Activated CD4-positive, alpha-beta T cell treated with anti-CD3 and anti-CD28 coated beads for 36 hours (primary cell): ENCODE measurements around the gene R3HDM1. TPM values are rescaled to one million over a fixed set of nuclear protein-coding genes. Genes with fewer than 3 reads are reported as not detected.
A peak's percentile ranks its signal among the peaks of the same experiment; 100 is the strongest.
"Not testable (repeated sequence)": the region's sequence is repeated elsewhere in the genome, so short reads cannot be mapped to it uniquely, and the experiment has no call there.

Experiments
- ATAC-seq: fragments of 200-7000 bp; cut with Tn5 transposase; one replicate; pipeline ENCODE4 v1.10.0; 2021; ENCODE audit warnings: mild to moderate bottlenecking, moderate library complexity
- CTCF ChIA-PET: fragments of 350-600 bp; sonication (Branson Sonifier 250); formaldehyde crosslinking; loops from one replicate; lab custom pipeline; 2021; ENCODE audit warnings: antibody characterized with exemption; lab: Charles Lee
- POLR2A ChIA-PET: fragments of 350-600 bp; sonication (Branson Sonifier 250); formaldehyde crosslinking; loops from one replicate; lab custom pipeline; 2021; ENCODE audit warnings: antibody characterized with exemption, inconsistent platforms; lab: Charles Lee
- DNase-seq: peaks from one replicate; pipeline ENCODE4 v3.0.0-alpha.2; 2020
- H3K27ac Mint-ChIP-seq: one replicate; pipeline ENCODE4 v1.8.0; 2021; ENCODE audit warnings: mixed read lengths
- H3K27me3 Mint-ChIP-seq: one replicate; pipeline ENCODE4 v1.8.0; 2021; ENCODE audit warnings: mixed read lengths
- H3K36me3 Mint-ChIP-seq: one replicate; pipeline ENCODE4 v1.8.0; 2021; ENCODE audit warnings: low read depth, mixed read lengths
- H3K4me1 Mint-ChIP-seq: one replicate; pipeline ENCODE4 v1.8.0; 2021; ENCODE audit warnings: mixed read lengths
- H3K4me3 Mint-ChIP-seq: one replicate; pipeline ENCODE4 v1.8.0; 2021; ENCODE audit warnings: mild to moderate bottlenecking, moderate library complexity, mixed read lengths
- H3K9me3 Mint-ChIP-seq: one replicate; pipeline ENCODE4 v1.8.0; 2021; ENCODE audit warnings: low read depth, mixed read lengths
- intact Hi-C, 2 experiments: fragments of 100-400 bp; cut with DNase I in 1 of 2; cut with micrococcal nuclease in 1 of 2; formaldehyde crosslinking; loops; one replicate each; pipeline versions ENCODE4 v1.14.2 to v1.15.1; 2022 to 2024; cut with DNase I, micrococcal nuclease
- total RNA-seq, 2 experiments: library from RNA; stranded (reverse); gene quantifications; one replicate each; pipeline ENCODE4 v1.2.3, GENCODE V29; 2021

The R3HDM1 gene
- total RNA-seq, result 10 to 100 TPM; 62.6 to 100.0 TPM

GRCh38 chr2:135531231-135532197, at the start of gene R3HDM1:
Gene R3HDM1, plus strand, starts transcription at chr2:135531484. Its CDS starts 73,362 bp downstream, at chr2:135604846.
- ATAC-seq (peak; percentile 88), DNase-seq (peak; percentile 96)
- intact Hi-C loops, result loop anchor here (1.0 to 10.0 kb wide), 12 partner anchors 133 to 1409 kb away; partner anchors contain the start of genes MCM6 (in 2 of the 2), CXCR4 (in 1 of the 2), DARS1 (in 1 of the 2) and UBXN4 (in 1 of the 2)
- ChIA-PET POLR2A (interaction anchor here (0.6 to 1.4 kb wide), 7 partner anchors 213 to 797 kb away, joined by 3 to 9 read pairs (median 4); partner anchors contain the start of genes CCNT2 and MCM6), CTCF (interaction anchor here (0.6 to 1.2 kb wide), 8 partner anchors 13 to 528 kb away, joined by 3 to 5 read pairs (median 4); partner anchors contain the start of gene RAB3GAP1)
- no peaks in the 10 kb centered on the region for H3K9me3 Mint-ChIP-seq
- H3K4me3 Mint-ChIP-seq, result no peak within 1 kb of the TSS
- H3K4me1 Mint-ChIP-seq, result peaks cover 32% of the 10 kb centered on the region
- no peaks in the 10 kb centered on the region for H3K27me3 Mint-ChIP-seq
- peak within 1 kb of the TSS; percentile 84 for H3K27ac Mint-ChIP-seq
- peaks cover 5% of the 10 kb centered on the region for H3K36me3 Mint-ChIP-seq

GRCh38 chr2:135485441-135485840, 45.8 kb upstream of the R3HDM1 start:
- ATAC-seq, result no peak
- no peak overlapping the region for H3K27ac Mint-ChIP-seq

GRCh38 chr2:135490376-135490775, 40.9 kb upstream of the R3HDM1 start:
- H3K27ac Mint-ChIP-seq, result no peak overlapping the region
- intact Hi-C loops, result no loop called here
- H3K36me3 Mint-ChIP-seq, result peaks cover 42% of the 10 kb centered on the region
- CTCF ChIA-PET, result no interaction called here
- DNase-seq (no peak), ATAC-seq (no peak)
- no peaks in the 10 kb centered on the region for H3K27me3 Mint-ChIP-seq
- POLR2A ChIA-PET, result no interaction called here
- H3K4me1 Mint-ChIP-seq, result no peaks in the 10 kb centered on the region
- no peak overlapping the region for H3K4me3 Mint-ChIP-seq
- H3K9me3 Mint-ChIP-seq, result peaks cover 1% of the 10 kb centered on the region

More at GRCh38 chr2:135485441-135485840, 45.8 kb upstream of the R3HDM1 start:
- no peak for DNase-seq
- POLR2A ChIA-PET, result no interaction called here
- intact Hi-C loops, result no loop called here
- peaks cover 47% of the 10 kb centered on the region for H3K36me3 Mint-ChIP-seq
- H3K4me1 Mint-ChIP-seq, result no peaks in the 10 kb centered on the region
- H3K9me3 Mint-ChIP-seq, result peaks cover 1% of the 10 kb centered on the region
- CTCF ChIA-PET, result no interaction called here
- no peaks in the 10 kb centered on the region for H3K27me3 Mint-ChIP-seq
- H3K4me3 Mint-ChIP-seq, result no peak overlapping the region

GRCh38 chr2:135494503-135494902, 36.8 kb upstream of the R3HDM1 start:
- ChIA-PET POLR2A (no interaction called here), CTCF (no interaction called here)
- no peak overlapping the region for H3K27ac Mint-ChIP-seq
- intact Hi-C loops, result no loop called here
- H3K36me3 Mint-ChIP-seq, result peaks cover 35% of the 10 kb centered on the region
- H3K4me3 Mint-ChIP-seq, result no peak overlapping the region
- DNase-seq (no peak), ATAC-seq (no peak)
- peaks cover 13% of the 10 kb centered on the region for H3K9me3 Mint-ChIP-seq
- H3K27me3 Mint-ChIP-seq, result no peaks in the 10 kb centered on the region
- no peaks in the 10 kb centered on the region for H3K4me1 Mint-ChIP-seq

GRCh38 chr2:135494917-135495316, 36.4 kb upstream of the R3HDM1 start:
- peaks cover 15% of the 10 kb centered on the region for H3K9me3 Mint-ChIP-seq
- H3K36me3 Mint-ChIP-seq, result peaks cover 33% of the 10 kb centered on the region
- intact Hi-C loops, result no loop called here
- H3K27ac Mint-ChIP-seq, result no peak overlapping the region
- no peaks in the 10 kb centered on the region for H3K27me3 Mint-ChIP-seq
- ATAC-seq (no peak), DNase-seq (no peak)
- ChIA-PET POLR2A (no interaction called here), CTCF (no interaction called here)
- H3K4me1 Mint-ChIP-seq, result no peaks in the 10 kb centered on the region
- H3K4me3 Mint-ChIP-seq, result no peak overlapping the region

- H3K27me3 Mint-ChIP-seq, CTCF ChIA-PET, H3K4me3 Mint-ChIP-seq, ATAC-seq, POLR2A ChIA-PET, H3K27ac Mint-ChIP-seq, DNase-seq, intact Hi-C loops, H3K4me1 Mint-ChIP-seq: not testable (repeated sequence)
- Mint-ChIP-seq H3K36me3 (peaks cover 50% of the 10 kb centered on the region), H3K9me3 (peaks cover 18% of the 10 kb centered on the region)
Measured at GRCh38 chr2:135498588-135498987, 32.7 kb upstream of the R3HDM1 start.

- ChIA-PET CTCF (interaction anchor here (0.9 kb wide), 1 partner anchor 38 kb away, joined by 3 read pairs; no protein-coding TSS in a partner anchor), POLR2A (no interaction called here)
- Mint-ChIP-seq H3K4me1 (no peaks in the 10 kb centered on the region), H3K36me3 (peaks cover 34% of the 10 kb centered on the region), H3K4me3 (no peak overlapping the region), H3K9me3 (peaks cover 4% of the 10 kb centered on the region), H3K27ac (no peak overlapping the region), H3K27me3 (no peaks in the 10 kb centered on the region)
- intact Hi-C loops, result no loop called here
- DNase-seq (no peak), ATAC-seq (no peak)
Measured at GRCh38 chr2:135504811-135505210, 26.5 kb upstream of the R3HDM1 start.

- intact Hi-C loops, result no loop called here
- H3K36me3 Mint-ChIP-seq, result peaks cover 11% of the 10 kb centered on the region
- no peak for DNase-seq
- peaks cover 7% of the 10 kb centered on the region for H3K9me3 Mint-ChIP-seq
- CTCF ChIA-PET, result interaction anchor here (0.6 kb wide), 1 partner anchor 116 kb away, joined by 3 read pairs; no protein-coding TSS in a partner anchor
- H3K4me1 Mint-ChIP-seq, result peaks cover 14% of the 10 kb centered on the region
- no peak overlapping the region for H3K4me3 Mint-ChIP-seq
- peak; percentile 68 for ATAC-seq
- POLR2A ChIA-PET, result no interaction called here
- no peak overlapping the region for H3K27ac Mint-ChIP-seq
- no peaks in the 10 kb centered on the region for H3K27me3 Mint-ChIP-seq
Measured at GRCh38 chr2:135510577-135510976, 20.7 kb upstream of the R3HDM1 start.

GRCh38 chr2:135512099-135512498, 19.2 kb upstream of the R3HDM1 start:
- H3K9me3 Mint-ChIP-seq, result peaks cover 7% of the 10 kb centered on the region
- no peak for ATAC-seq
- no peaks in the 10 kb centered on the region for H3K27me3 Mint-ChIP-seq
- no peak overlapping the region for H3K27ac Mint-ChIP-seq
- H3K4me1 Mint-ChIP-seq, result peaks cover 14% of the 10 kb centered on the region
- ChIA-PET POLR2A (no interaction called here), CTCF (no interaction called here)
- no peak overlapping the region for H3K4me3 Mint-ChIP-seq
- intact Hi-C loops, result no loop called here
- H3K36me3 Mint-ChIP-seq, result peaks cover 11% of the 10 kb centered on the region
- no peak for DNase-seq

- no peak for DNase-seq
- ATAC-seq, result no peak
- Mint-ChIP-seq H3K36me3 (peaks cover 12% of the 10 kb centered on the region), H3K27ac (no peak overlapping the region), H3K27me3 (no peaks in the 10 kb centered on the region), H3K4me3 (no peak overlapping the region), H3K4me1 (peaks cover 23% of the 10 kb centered on the region), H3K9me3 (no peaks in the 10 kb centered on the region)
- ChIA-PET CTCF (no interaction called here), POLR2A (interaction anchor here (0.6 kb wide), 2 partner anchors 29 to 82 kb away, joined by 4 to 5 read pairs; no protein-coding TSS in a partner anchor)
- intact Hi-C loops, result no loop called here
Measured at GRCh38 chr2:135525786-135526185, 5.5 kb upstream of the R3HDM1 start.

GRCh38 chr2:135528006-135528405, 3.3 kb upstream of the R3HDM1 start:
- POLR2A ChIA-PET, result no interaction called here
- DNase-seq (no peak), ATAC-seq (no peak)
- no peak overlapping the region for H3K4me3 Mint-ChIP-seq
- no peak overlapping the region for H3K27ac Mint-ChIP-seq
- peaks cover 27% of the 10 kb centered on the region for H3K4me1 Mint-ChIP-seq
- CTCF ChIA-PET, result interaction anchor here (0.6 kb wide), 1 partner anchor 643 kb away, joined by 5 read pairs; no protein-coding TSS in a partner anchor
- intact Hi-C loops, result no loop called here
- no peaks in the 10 kb centered on the region for H3K9me3 Mint-ChIP-seq
- H3K36me3 Mint-ChIP-seq, result peaks cover 6% of the 10 kb centered on the region
- no peaks in the 10 kb centered on the region for H3K27me3 Mint-ChIP-seq
